ENCODE results near the gene PDPK1.
"Not testable (repeated sequence)": the region's sequence is repeated elsewhere in the genome, so short reads cannot be mapped to it uniquely, and the experiment has no call there.

Gene PDPK1

GRCh38 chr16:2560798-2561133 is 22.9 kb downstream of the PDPK1 start:
- DNase-seq (ENCODE audit: low read depth); H3K4me3 ChIP-seq (ENCODE audit: low read depth, low read length); in situ Hi-C loops (cut with HindIII; ENCODE audit: low sequenced_read_pairs): not testable (repeated sequence)
- TF ChIP-seq, protein P1, sequence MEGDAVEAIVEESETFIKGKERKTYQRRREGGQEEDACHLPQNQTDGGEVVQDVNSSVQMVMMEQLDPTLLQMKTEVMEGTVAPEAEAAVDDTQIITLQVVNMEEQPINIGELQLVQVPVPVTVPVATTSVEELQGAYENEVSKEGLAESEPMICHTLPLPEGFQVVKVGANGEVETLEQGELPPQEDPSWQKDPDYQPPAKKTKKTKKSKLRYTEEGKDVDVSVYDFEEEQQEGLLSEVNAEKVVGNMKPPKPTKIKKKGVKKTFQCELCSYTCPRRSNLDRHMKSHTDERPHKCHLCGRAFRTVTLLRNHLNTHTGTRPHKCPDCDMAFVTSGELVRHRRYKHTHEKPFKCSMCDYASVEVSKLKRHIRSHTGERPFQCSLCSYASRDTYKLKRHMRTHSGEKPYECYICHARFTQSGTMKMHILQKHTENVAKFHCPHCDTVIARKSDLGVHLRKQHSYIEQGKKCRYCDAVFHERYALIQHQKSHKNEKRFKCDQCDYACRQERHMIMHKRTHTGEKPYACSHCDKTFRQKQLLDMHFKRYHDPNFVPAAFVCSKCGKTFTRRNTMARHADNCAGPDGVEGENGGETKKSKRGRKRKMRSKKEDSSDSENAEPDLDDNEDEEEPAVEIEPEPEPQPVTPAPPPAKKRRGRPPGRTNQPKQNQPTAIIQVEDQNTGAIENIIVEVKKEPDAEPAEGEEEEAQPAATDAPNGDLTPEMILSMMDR (IDR thresholded peaks at IDR 0.05; ENCODE audit: low read depth, low read length, missing control alignments) = peak; percentile 19

- in situ Hi-C loops (cut with HindIII; ENCODE audit: low sequenced_read_pairs); H3K4me3 ChIP-seq (ENCODE audit: low read depth, low read length); DNase-seq (ENCODE audit: low read depth): not testable (repeated sequence)
Observed at GRCh38 chr16:2567506-2567905, 29.7 kb downstream of the PDPK1 start.

GRCh38 chr16:2568573-2568972 is 30.8 kb downstream of the PDPK1 start:
- in situ Hi-C loops (cut with HindIII; ENCODE audit: low sequenced_read_pairs); DNase-seq (ENCODE audit: low read depth); H3K4me3 ChIP-seq (ENCODE audit: low read depth, low read length): not testable (repeated sequence)

DNA sequence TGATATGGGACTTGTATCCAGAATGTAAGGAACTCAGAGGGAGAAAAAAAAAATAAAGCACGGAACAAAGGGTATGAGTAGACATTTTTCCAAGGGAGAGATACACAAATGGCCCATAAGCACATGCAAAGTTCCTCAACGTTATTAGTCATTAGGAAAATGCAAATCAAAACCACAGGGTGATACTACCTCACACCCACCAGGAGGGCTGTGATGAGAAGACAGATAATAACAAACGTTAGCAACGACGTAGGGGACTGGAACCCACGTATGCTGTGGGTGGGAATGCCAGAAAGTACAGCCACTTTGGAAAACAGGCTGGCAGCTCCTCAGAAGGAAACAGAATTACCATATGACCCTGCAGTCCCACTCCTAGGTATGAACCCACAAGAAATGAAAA is 34.9 kb downstream of the PDPK1 start:
- DNase-seq (ENCODE audit: low read depth); in situ Hi-C loops (cut with HindIII; ENCODE audit: low sequenced_read_pairs); H3K4me3 ChIP-seq (ENCODE audit: low read depth, low read length): not testable (repeated sequence)

DNA sequence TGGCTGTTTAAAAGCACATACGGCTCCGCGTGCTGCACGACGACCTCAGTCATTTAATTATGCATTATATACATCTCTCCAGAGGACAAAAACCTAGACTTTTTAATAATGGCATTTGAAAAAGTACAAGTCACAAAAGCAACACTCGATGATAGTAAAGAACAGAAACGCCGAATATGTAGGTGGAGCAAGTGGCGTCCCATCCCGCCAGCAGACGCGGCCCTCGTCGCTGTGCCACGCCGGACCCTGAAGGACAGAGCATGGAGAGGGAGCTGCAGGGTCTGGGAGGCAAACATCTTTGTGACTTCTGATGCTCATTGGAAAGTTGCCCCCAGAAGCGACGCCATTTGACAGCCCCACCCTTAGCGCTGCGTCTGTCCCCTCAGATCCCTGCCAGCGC is 38.0 kb downstream of the PDPK1 start:
- H3K4me3 ChIP-seq (ENCODE audit: low read depth, low read length); DNase-seq (ENCODE audit: low read depth); in situ Hi-C loops (cut with HindIII; ENCODE audit: low sequenced_read_pairs): not testable (repeated sequence)

DNA sequence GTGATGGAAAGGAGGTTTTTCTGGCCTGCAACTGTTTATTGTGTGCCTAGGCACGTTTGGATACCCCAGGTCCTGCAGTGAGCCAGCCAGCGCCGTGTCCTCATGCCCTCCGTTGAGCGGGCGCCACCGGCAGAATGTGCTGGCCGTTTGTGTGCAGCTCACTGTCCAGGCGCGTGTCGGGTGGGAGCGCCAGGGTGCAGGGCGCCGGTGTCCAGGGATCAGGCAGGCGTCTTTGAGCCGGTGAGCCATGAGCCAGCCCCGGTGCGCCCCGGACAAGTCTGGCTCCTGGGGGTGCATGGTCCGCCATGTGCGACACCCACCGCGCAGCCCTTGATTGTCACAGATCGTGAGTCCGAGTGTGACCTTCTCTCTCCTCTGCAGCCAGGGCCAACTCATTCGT is 39.2 kb downstream of the PDPK1 start:
- H3K4me3 ChIP-seq (ENCODE audit: low read depth, low read length); in situ Hi-C loops (cut with HindIII; ENCODE audit: low sequenced_read_pairs); DNase-seq (ENCODE audit: low read depth): not testable (repeated sequence)

GRCh38 chr16:2578905-2579304 is 41.1 kb downstream of the PDPK1 start:
- H3K4me3 ChIP-seq (ENCODE audit: low read depth, low read length); DNase-seq (ENCODE audit: low read depth); in situ Hi-C loops (cut with HindIII; ENCODE audit: low sequenced_read_pairs): not testable (repeated sequence)

DNA sequence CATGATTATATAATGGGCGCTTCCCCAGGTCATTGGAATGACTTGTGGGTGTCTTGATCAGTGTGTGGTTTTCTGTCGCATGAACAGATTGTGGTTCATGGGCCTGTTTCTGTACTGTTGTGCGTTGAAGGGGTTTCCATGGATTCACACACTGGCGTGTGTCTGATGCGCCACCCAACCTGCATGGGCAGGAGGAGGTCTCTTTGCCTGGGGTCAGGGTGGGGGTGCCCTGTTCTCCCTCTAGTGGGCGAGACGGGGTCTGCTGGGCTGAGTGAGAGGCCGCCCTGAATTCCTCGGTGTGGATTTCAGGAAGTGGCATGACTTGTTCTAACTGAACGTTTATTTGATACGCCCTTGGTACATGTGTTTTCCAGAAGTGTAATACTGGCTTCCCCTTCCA is 42.3 kb downstream of the PDPK1 start:
- H3K4me3 ChIP-seq (ENCODE audit: low read depth, low read length); DNase-seq (ENCODE audit: low read depth); in situ Hi-C loops (cut with HindIII; ENCODE audit: low sequenced_read_pairs): not testable (repeated sequence)

GRCh38 chr16:2580818-2581217 is 43.0 kb downstream of the PDPK1 start:
- in situ Hi-C loops (cut with HindIII; ENCODE audit: low sequenced_read_pairs); DNase-seq (ENCODE audit: low read depth); H3K4me3 ChIP-seq (ENCODE audit: low read depth, low read length): not testable (repeated sequence)

DNA sequence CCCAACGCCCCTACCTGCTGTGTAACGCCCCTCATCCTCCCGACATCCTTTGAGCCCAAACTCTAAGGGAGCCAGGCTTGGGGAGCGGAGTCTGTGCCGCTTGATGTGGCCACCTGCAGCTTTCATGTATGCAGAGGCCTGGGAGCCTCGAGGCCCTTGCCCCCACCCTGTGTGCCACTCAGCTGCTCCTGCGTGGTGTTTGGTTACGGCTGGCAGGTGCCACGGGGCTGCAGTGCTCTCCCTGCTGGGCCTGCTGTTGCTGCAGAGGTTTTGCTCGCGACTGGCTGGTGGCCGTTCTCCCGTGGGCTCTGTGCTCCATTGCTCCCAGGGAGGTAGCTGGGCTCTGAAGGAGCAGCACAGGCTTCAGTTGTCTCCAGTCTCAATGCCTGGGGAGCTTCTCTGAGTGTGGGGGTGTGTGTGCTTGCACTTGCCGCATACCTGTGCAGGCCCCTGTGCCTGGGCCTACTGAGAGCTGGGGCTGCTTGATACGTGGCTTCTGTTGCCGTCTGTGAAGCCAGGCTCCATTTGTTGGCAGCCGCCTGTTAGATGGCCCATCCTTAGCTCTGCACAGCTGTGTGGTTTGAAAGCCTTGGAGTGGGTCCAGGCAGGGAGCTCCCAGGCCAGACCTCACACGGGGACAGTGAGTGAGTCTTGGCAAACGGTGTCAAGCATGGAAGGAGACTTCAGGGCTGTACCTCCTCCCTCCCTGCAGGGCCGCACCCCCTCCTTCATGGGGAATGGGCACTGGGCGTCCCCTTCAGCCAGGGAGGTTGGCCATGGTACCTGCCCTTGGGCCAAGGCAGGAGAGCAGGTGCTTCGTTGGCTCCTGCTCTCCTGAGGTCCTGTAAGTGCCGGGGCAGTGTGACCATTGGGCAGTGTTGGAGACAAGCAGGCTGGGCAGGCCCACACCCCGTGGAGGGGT is 47.2 kb downstream of the PDPK1 start:
- in situ Hi-C loops (cut with HindIII; ENCODE audit: low sequenced_read_pairs) = no loop called here
- TF ChIP-seq, protein P1 (IDR thresholded peaks at IDR 0.05; ENCODE audit: low read depth, low read length, missing control alignments) = no peak
- DNase-seq (ENCODE audit: low read depth) = no peak
- no peak overlapping the region for H3K4me3 ChIP-seq (ENCODE audit: low read depth, low read length)

DNA sequence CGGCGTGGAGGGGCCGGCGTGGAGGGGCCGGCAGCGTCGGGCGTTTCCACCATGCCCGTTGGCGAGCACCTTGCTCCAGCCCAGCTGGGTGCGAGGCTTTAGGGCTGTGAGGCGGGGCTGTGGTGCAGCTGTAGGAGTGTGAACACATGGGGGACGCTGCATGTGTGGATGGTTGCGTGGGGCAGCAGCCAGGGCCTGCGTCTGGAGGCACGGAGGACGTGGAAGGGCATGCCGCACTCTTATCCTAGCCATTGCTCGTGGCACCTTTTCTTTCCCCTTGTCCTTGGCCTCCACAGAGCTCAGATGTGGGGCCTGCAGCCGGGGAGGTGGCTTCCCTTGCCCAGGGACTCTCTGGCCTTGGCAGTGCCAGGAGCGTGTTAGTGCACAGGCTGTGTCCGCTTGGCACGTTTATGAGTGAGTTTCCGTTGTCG is 47.8 kb downstream of the PDPK1 start:
- H3K4me3 ChIP-seq (ENCODE audit: low read depth, low read length) = no peak overlapping the region
- DNase-seq (ENCODE audit: low read depth) = no peak
- in situ Hi-C loops (cut with HindIII; ENCODE audit: low sequenced_read_pairs) = no loop called here
- TF ChIP-seq, protein P1 (IDR thresholded peaks at IDR 0.05; ENCODE audit: low read depth, low read length, missing control alignments) = no peak

Measured in astrocyte of the cerebellum (primary cell).